Breast epithelium (tissue), 3 donors: ENCODE data around the gene SNAI3.

Experiments
- POLR2A ChIP-seq: fragments of 450-650 bp; IDR thresholded peaks from one replicate; pipeline ENCODE4 v1.6.1; 2016; ENCODE audit warnings: antibody characterized with exemption, mild to moderate bottlenecking, moderate library complexity
- TF ChIP-seq, protein P1 (sequence below), 3 donors: fragments of 450-650 bp; IDR thresholded peaks; one replicate each; pipeline ENCODE4 v1.5.1; 2016 to 2017; ENCODE audit warnings: antibody characterized with exemption in 3 of 3, mild to moderate bottlenecking in 3 of 3, moderate library complexity in 3 of 3

DNA sequence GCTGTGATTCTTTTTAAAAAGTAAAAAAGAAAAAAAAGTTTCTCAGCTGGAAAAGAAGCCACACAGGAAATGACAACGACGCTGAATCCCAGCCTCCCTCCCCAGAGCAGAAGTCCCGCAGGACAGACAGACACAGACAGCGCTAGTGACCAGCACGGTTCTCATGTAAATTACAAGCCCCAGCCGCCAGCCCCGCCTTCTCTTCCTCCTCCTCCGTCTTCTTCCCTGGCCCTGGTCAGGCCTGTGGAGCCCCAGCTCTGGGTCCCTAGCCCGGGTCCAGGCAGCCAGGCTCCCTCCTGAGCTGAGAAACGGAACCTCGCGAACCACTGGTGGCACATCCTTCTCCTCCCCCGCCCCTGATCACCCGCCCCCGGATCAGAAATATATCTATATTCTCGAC, 54.9 kb downstream of the SNAI3 start:
- TF ChIP-seq POLR2A: no peak
- TF ChIP-seq, protein P1, sequence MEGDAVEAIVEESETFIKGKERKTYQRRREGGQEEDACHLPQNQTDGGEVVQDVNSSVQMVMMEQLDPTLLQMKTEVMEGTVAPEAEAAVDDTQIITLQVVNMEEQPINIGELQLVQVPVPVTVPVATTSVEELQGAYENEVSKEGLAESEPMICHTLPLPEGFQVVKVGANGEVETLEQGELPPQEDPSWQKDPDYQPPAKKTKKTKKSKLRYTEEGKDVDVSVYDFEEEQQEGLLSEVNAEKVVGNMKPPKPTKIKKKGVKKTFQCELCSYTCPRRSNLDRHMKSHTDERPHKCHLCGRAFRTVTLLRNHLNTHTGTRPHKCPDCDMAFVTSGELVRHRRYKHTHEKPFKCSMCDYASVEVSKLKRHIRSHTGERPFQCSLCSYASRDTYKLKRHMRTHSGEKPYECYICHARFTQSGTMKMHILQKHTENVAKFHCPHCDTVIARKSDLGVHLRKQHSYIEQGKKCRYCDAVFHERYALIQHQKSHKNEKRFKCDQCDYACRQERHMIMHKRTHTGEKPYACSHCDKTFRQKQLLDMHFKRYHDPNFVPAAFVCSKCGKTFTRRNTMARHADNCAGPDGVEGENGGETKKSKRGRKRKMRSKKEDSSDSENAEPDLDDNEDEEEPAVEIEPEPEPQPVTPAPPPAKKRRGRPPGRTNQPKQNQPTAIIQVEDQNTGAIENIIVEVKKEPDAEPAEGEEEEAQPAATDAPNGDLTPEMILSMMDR (IDR thresholded peaks at IDR 0.05): no peak
